T47D (cell line): ENCODE data around the gene INPP4A.

Source experiments
- DNase-seq, 2 experiments: peaks; one replicate each; pipeline versions ENCODE4 v3.0.0 to v3.0.0-alpha.2; 2011 to 2012; ENCODE audit warnings: low read depth in 1 of 2, low spot score in 1 of 2
- JUND ChIP-seq: IDR thresholded peaks from 2 replicates; pipeline ENCODE4 v1.6.1; 2012; ENCODE audit warnings: low read depth
- in situ Hi-C: cut with HindIII; loops from 2 replicates; pipeline ENCODE4 v1.10.0; 2016; ENCODE audit warnings: low sequenced_read_pairs, low pct_unique_long_range_greater_than_20kb

The INPP4A gene

DNA sequence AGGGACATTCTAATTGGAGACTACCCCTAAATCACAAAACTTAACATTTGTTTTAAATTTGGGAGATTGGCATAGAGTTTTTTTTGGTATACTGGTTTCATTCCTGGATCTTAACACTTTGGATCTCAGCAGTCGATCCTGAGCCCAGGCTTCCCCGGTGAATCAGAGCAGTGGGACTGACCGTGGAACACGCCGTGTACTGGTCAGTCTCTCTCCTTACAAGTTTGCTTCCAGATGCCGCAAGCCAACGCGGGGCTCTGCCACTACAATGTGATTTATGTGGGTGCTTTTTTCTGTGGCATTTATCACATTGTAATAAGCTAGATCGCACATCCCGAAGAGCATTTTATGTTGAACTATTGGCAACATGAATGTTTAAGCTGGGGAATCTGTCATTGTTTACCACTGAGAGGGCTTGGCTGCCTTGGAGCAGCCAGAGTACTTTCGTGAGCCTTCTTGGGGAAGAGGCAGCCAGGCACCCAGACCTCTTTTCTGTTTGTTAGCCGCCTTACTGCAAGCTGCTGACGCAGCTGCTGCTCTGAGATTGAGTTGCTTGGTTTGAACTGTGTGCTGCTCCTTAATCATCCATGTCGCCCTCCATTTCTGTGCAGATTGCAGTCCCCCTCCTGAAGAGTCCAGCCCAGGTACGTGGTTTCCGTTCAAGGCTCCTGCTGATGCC is 114.3 kb downstream of the INPP4A start:
- no peak for DNase-seq
- in situ Hi-C loops, result no loop called here
- TF ChIP-seq JUND, result no peak

DNA sequence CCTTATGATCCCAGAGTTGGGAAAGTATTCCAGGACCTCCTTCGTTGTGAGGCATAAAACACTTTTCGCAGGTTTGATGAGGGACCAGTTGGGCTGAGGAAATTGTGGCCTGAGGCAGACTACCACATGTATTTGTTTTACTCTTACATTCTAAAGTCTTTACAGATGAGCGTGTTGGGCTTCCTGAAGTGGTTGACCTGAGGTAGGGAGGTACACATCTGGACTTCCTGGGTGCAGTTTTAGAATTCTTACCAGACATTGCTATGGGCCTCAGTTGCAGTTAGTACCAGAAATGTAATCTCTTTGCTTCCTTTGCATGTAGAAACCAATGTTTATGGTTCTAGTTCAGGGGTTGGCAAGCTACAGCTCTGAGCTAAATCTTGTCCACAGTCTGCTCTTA is 114.9 kb downstream of the INPP4A start:
- DNase-seq, result no peak
- in situ Hi-C loops, result no loop called here
- no peak for TF ChIP-seq JUND

DNA sequence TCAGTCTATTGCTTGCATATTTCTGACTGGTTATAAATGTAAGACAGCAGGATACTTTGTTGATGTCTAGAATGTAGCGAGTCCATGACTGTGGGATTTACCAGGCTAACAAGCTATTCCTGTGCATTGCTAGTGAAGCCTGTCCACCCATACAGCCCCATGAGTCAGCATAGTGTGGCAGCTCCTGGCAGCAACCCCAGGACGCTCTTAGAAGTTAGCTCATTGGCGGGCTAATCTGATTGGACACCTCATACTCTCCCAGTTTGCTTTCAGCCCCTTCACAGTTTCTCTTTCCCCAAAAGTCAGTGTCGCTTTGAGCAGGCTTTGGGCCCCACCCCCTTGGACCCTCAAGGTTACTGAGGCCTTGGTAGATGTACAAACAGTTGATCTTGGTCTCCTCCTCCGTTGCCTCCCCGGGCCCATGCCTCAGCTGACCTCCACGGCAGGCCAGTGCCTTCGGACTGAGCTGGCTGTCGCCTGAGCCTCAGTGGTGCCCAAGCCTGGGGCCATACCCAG is 115.7 kb downstream of the INPP4A start:
- TF ChIP-seq JUND, result no peak
- in situ Hi-C loops, result no loop called here
- DNase-seq, result no peak

DNA sequence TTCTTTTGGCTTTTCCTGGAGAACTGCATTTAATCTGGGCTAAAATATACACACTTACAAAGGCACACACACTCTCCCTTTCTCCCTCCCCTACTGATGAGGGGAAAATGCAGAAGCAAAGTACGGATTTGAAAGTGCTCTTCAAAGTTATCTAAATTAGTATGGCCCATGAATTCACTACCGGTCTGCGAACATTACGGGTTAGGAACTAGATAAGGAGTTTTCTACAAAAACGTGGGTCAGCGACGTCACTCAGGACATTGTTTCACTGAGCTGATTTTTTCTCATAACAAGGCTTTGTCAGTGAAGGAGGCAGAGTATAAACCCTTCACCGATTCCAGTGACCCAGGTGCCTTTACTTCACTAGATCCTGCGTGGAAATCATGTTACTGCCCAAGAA is 116.4 kb downstream of the INPP4A start:
- TF ChIP-seq JUND, result no peak
- DNase-seq, result no peak
- in situ Hi-C loops, result no loop called here

DNA sequence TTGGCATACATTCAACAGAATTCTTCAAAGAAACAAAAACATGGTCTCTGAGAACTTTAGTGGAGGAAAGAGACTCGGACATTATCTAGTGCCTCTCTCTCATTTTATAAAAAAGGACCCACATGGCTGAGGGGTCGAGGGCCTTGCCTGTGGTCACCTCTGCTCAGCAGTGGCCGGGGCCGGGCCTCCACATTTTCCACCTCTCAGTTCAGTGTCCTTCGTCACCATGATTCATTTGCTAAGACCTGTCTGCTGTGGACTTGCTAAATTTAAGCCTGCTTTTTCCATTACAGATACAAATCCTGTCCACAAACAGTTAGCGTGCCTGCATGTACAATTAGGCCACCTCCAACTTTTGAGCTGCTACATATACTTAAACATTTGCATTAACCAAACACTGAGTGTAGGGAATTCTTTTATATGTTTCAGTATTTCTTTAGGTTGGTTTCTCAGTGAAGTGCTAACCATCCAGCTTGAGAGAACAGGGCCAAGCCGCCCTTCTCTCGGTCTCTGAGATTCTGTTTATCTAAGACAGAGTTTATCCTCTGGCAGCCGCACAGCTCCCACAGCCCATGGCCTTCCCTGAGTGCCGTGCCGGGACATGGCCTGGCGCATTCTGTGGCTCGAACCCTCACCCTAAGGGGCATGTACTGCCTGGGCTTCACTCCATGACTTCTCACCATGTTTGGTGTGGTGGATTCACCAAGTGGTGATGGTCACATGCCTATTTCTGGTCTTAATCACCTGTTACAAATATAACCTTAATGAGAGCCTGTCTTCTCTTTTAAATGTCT is 117.4 kb downstream of the INPP4A start:
- in situ Hi-C loops, result no loop called here
- no peak for DNase-seq
- TF ChIP-seq JUND, result no peak

DNA sequence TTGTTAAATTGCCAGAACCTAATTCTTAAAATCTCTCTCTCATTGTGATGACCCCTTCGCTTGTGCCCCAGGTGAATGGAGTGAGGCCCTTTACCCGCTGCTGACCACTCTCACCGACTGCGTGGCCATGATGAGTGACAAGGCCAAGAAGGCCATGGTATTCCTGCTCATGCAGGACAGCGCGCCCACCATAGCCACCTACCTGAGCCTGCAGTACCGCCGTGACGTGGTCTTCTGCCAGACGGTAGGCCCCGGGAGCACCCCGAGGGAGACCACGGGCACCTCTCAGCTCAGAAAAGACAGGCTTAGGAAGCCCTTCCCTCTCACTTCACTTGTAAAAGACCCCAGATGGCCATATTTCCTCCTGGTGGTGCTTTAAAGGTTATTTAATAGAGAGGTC is 118.7 kb downstream of the INPP4A start:
- no peak for TF ChIP-seq JUND
- DNase-seq, result no peak
- in situ Hi-C loops, result no loop called here

DNA sequence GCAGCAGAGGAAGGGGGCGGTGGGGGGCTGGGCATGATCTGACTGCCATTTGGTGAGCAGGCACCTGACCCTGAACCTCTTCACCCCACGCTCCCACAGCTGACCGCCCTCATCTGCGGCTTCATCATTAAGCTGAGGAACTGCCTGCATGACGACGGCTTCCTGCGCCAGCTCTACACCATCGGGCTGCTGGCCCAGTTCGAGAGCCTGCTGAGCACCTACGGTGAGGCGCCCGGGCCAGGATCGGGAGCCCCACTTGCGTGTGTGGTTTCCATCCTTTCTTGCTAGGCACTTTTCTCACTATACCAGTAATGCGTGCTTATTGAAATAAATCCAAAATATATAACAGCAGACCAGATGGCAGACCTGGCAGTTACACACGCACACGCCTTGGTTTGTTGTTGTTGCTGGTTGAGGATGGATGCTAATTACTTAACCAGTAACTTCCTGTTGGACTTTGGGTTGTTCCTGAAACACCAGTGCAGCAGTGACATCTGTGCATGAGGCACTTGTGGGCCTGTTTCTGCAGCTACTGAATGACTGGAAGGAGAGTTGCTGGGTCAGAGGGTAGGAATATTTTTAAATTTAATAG is 120.0 kb downstream of the INPP4A start:
- no peak for TF ChIP-seq JUND
- no peak for DNase-seq
- in situ Hi-C loops, result no loop called here

DNA sequence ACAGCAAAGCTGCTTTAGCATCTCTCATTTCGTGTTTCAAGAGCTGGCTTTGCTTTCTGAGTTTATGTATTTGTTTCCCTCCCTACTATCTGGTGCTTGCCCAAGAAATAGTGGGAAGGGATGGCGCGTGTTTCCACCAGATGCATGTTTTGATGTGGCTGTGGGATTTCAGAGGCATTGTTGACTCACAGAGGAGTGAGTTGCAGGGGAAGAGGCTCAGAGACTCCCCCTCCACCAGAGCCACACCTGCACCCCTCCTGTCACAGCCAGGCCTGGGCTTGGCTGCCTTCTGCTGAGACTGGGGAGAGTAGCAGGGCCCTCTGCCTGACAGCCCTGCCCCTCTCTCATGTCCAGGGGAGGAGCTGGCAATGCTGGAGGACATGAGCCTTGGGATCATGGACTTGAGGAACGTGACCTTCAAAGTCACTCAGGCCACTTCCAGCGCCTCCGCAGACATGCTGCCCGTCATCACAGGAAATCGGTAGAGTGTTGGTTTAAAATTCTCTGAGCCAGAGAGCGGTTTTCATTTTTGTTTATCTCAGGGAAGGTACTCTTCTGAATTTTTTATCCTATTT is 120.7 kb downstream of the INPP4A start:
- TF ChIP-seq JUND, result no peak
- DNase-seq, result no peak
- in situ Hi-C loops, result no loop called here

DNA sequence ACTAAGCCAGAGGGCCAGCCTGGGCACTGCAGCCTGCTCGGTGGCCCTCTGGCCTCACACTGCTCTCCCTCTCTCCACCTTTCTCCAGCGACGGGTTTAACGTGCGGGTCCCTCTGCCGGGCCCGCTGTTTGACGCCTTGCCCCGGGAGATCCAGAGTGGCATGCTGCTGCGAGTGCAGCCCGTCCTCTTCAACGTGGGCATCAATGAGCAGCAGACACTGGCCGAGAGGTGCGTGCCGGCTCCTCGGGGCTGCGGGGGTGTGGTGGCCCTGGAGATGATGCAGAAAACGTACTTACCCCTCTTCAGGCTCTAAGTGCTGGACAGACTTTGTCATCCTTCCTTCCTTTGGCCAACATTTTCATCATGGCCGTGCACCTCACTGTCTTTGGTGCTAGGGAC is 121.3 kb downstream of the INPP4A start:
- no peak for TF ChIP-seq JUND
- no peak for DNase-seq
- in situ Hi-C loops, result no loop called here

DNA sequence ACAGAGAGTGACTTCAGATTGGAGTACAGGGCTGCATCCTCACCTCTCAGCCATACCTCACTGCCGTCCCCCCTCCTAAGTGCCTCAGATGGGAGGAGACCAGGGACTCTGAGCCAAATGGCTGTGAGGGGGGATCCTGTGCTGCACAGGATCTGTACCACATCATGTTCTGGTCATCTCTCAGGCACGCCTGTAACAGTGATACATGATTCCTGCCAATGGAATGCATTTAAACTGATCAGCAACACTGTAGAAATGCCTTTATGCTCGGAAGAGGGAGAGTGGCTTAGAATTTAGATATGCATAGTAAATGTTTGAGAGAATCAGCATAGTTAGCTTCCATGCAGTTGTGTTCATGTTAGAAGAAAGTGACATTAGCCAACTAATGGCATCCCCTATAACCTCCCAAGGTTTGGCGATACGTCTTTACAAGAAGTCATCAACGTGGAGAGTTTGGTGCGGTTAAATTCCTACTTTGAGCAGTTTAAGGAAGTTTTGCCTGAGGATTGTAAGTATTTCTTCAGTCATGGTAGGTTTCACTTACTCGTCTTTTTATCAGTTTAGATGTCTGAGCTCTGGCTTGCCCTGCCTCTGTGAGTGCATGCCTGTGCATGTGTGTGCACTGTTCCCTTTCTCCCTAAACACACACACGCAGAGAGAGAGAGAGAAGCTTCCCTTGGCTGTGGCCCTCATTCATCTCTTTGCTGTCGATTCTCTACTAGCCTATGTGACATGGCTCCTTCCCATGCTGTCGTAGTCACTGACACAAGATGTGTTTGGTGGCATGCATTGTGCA is 123.7 kb downstream of the INPP4A start:
- no peak for TF ChIP-seq JUND
- in situ Hi-C loops, result no loop called here
- no peak for DNase-seq

DNA sequence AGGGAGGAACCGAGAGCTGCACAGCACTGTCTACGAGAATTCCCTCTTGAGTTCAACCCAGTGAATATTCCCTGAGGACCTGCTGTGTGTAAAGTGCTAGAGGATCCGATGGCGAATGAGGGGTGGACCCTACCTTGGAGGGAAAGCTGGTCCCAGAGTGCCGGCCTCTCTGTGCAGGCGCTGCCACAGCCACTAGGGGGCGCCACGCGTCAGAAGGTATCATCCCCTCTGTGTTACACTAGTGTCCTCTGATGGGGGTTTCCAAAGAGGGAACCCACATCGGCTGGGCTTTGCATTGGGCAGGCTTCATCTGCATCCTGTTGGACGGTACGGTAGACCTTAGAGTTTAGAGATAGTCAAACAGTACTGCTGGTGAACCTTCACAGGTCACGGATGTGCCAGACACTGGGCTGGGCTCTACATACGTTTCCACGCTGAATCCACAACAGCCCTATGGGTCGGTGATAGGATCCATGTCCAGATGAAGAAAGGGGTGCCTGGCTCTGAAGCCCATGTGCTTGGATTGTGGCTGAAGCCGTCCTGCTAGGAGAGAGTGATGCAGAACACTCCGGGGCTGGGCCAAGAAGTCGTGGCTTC is 124.6 kb downstream of the INPP4A start:
- in situ Hi-C loops, result no loop called here
- no peak for TF ChIP-seq JUND
- peak; percentile 38 to 59 for DNase-seq

DNA sequence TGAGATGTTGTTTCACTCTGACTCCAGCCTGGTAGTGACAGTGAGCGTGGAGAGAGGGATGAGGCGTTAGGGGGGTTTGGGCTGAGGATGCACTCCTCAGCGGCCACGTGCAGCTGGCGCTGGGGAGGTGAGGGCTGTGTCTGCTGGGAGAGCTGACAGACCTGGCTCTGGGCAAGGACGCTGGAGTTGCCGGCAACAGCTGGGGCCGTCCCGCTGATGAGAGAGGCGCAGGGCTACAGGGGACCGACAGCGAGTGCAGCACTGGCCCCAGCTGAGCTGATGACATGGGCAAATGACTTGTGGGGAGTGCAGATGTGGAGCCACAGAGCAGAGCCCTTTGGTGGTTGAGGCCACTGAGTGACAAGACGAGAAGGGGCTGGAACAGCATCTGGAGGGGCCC is 125.3 kb downstream of the INPP4A start:
- no peak for DNase-seq
- no peak for TF ChIP-seq JUND
- in situ Hi-C loops, result no loop called here
